SK-N-SH treated with all-trans-retinoic acid at 6 μM for 48 hours (cell line): ENCODE measurements around the gene SPATS2.
"Not testable (repeated sequence)": the region's sequence is repeated elsewhere in the genome, so short reads cannot be mapped to it uniquely, and the experiment has no call there.

Source experiments
- ATAC-seq: fragments of 200-7000 bp; cut with Tn5 transposase; 3 replicates; pipeline ENCODE4 v1.9.1; 2020; ENCODE audit warnings: mild to moderate bottlenecking, moderate library complexity
- ARNTL ChIP-seq: fragments of 450-650 bp; formaldehyde crosslinking; IDR thresholded peaks from 2 replicates; pipeline ENCODE4 v1.5.0; 2020; ENCODE audit warnings: low read depth, mild to moderate bottlenecking, moderate library complexity, borderline replicate concordance
- BACH2 ChIP-seq: fragments of 250-450 bp; sonication (Bioruptor Pico); IDR thresholded peaks from 2 replicates; pipeline ENCODE4 v1.9.0; 2021; ENCODE audit warnings: mild to moderate bottlenecking, borderline replicate concordance
- CSDC2 ChIP-seq: fragments of 250-450 bp; sonication (Bioruptor Pico); IDR thresholded peaks from 2 replicates; pipeline ENCODE4 v1.5.0; 2020; ENCODE audit warnings: mild to moderate bottlenecking, moderate library complexity
- ISL1 ChIP-seq: fragments of 250-450 bp; sonication (Bioruptor Pico); IDR thresholded peaks from 2 replicates; pipeline ENCODE4 v2.1.2; 2022; ENCODE audit warnings: mild to moderate bottlenecking, moderate library complexity
- OSR1 ChIP-seq: fragments of 250-450 bp; sonication (Bioruptor Pico); IDR thresholded peaks from 2 replicates; pipeline ENCODE4 v1.8.0; 2022; ENCODE audit warnings: moderate library complexity, mild to moderate bottlenecking, inconsistent platforms
- PATZ1 ChIP-seq: fragments of 250-450 bp; sonication (Bioruptor Pico); IDR thresholded peaks from 2 replicates; pipeline ENCODE4 v1.8.0; 2020; ENCODE audit warnings: mild to moderate bottlenecking, moderate library complexity, borderline replicate concordance
- PPARA ChIP-seq: fragments of 250-450 bp; sonication (Bioruptor Pico); IDR thresholded peaks from 2 replicates; pipeline ENCODE4 v1.5.0; 2020; ENCODE audit warnings: mild to moderate bottlenecking, borderline replicate concordance
- RARB ChIP-seq: fragments of 250-450 bp; sonication (Bioruptor Pico); IDR thresholded peaks from 2 replicates; pipeline ENCODE4 v1.8.0; 2021; ENCODE audit warnings: mild to moderate bottlenecking, moderate library complexity
- SNAI2 ChIP-seq: fragments of 250-450 bp; sonication (Bioruptor Pico); IDR thresholded peaks from 2 replicates; pipeline ENCODE4 v1.5.0; 2020; ENCODE audit warnings: mild to moderate bottlenecking, moderate library complexity
- TCF4 ChIP-seq: fragments of 250-450 bp; sonication (Bioruptor Pico); IDR thresholded peaks from 2 replicates; pipeline ENCODE4 v1.8.0; 2021; ENCODE audit warnings: mild to moderate bottlenecking, moderate library complexity, borderline replicate concordance
- TOX ChIP-seq: fragments of 250-450 bp; sonication (Bioruptor Pico); IDR thresholded peaks from 2 replicates; pipeline ENCODE4 v1.8.0; 2021; ENCODE audit warnings: mild to moderate bottlenecking, moderate library complexity, borderline replicate concordance
- ZC3H10 ChIP-seq: fragments of 250-450 bp; sonication (Bioruptor Pico); IDR thresholded peaks from 2 replicates; pipeline ENCODE4 v1.5.1; 2021; ENCODE audit warnings: mild to moderate bottlenecking, moderate library complexity
- ZFP30 ChIP-seq: fragments of 450-650 bp; formaldehyde crosslinking; IDR thresholded peaks from 2 replicates; pipeline ENCODE4 v1.5.0; 2022; ENCODE audit warnings: mild to moderate bottlenecking, moderate library complexity
- ZNF565 ChIP-seq: fragments of 450-650 bp; formaldehyde crosslinking; conservative IDR thresholded peaks from 2 replicates; pipeline ENCODE4 v1.5.0; 2020; ENCODE audit warnings: low read depth, mild to moderate bottlenecking, moderate library complexity
- ZNF70 ChIP-seq: fragments of 450-650 bp; formaldehyde crosslinking; IDR thresholded peaks from 2 replicates; pipeline ENCODE4 v1.5.0; 2020; ENCODE audit warnings: mild to moderate bottlenecking, moderate library complexity
- ZNF8 ChIP-seq: fragments of 450-650 bp; formaldehyde crosslinking; IDR thresholded peaks from 2 replicates; pipeline ENCODE4 v1.5.0; 2020; ENCODE audit warnings: mild to moderate bottlenecking, moderate library complexity
- TF ChIP-seq, protein P1 (sequence below): fragments of 250-450 bp; sonication (Bioruptor Pico); IDR thresholded peaks from 2 replicates; pipeline ENCODE4 v1.5.0; 2020; ENCODE audit warnings: mild to moderate bottlenecking, moderate library complexity
- TF ChIP-seq, protein P2 (sequence below): fragments of 250-450 bp; sonication (Bioruptor Pico); IDR thresholded peaks from 2 replicates; pipeline ENCODE4 v1.5.1; 2020; ENCODE audit warnings: low read depth, mild to moderate bottlenecking, moderate library complexity
- TF ChIP-seq, protein P3 (sequence below): fragments of 250-450 bp; sonication (Bioruptor Pico); IDR thresholded peaks from 2 replicates; pipeline ENCODE4 v1.5.1; 2021; ENCODE audit warnings: mild to moderate bottlenecking, moderate library complexity
- TF ChIP-seq, protein P4 (sequence below): fragments of 250-450 bp; sonication (Bioruptor Pico); IDR thresholded peaks from 2 replicates; pipeline ENCODE4 v1.8.0; 2021; ENCODE audit warnings: low read depth, mild to moderate bottlenecking, moderate library complexity, borderline replicate concordance

Gene SPATS2

GRCh38 chr12:49533331-49533730, 166.1 kb downstream of the SPATS2 start:
- TF ChIP-seq TOX (no peak), ZFP30 (no peak), ZNF70 (CRISPR knock-in tag) (no peak), PATZ1 (CRISPR knock-in tag) (no peak), ZNF8 (CRISPR knock-in tag) (no peak), PPARA (CRISPR knock-in tag) (no peak), ARNTL (CRISPR knock-in tag) (no peak), ZNF565 (no peak), CSDC2 (no peak), TCF4 (CRISPR knock-in tag) (no peak), SNAI2 (CRISPR knock-in tag) (no peak), OSR1 (CRISPR knock-in tag) (no peak), ZC3H10 (CRISPR knock-in tag) (no peak), RARB (CRISPR knock-in tag) (no peak), ISL1 (CRISPR knock-in tag) (no peak)
- TF ChIP-seq, protein P1, sequence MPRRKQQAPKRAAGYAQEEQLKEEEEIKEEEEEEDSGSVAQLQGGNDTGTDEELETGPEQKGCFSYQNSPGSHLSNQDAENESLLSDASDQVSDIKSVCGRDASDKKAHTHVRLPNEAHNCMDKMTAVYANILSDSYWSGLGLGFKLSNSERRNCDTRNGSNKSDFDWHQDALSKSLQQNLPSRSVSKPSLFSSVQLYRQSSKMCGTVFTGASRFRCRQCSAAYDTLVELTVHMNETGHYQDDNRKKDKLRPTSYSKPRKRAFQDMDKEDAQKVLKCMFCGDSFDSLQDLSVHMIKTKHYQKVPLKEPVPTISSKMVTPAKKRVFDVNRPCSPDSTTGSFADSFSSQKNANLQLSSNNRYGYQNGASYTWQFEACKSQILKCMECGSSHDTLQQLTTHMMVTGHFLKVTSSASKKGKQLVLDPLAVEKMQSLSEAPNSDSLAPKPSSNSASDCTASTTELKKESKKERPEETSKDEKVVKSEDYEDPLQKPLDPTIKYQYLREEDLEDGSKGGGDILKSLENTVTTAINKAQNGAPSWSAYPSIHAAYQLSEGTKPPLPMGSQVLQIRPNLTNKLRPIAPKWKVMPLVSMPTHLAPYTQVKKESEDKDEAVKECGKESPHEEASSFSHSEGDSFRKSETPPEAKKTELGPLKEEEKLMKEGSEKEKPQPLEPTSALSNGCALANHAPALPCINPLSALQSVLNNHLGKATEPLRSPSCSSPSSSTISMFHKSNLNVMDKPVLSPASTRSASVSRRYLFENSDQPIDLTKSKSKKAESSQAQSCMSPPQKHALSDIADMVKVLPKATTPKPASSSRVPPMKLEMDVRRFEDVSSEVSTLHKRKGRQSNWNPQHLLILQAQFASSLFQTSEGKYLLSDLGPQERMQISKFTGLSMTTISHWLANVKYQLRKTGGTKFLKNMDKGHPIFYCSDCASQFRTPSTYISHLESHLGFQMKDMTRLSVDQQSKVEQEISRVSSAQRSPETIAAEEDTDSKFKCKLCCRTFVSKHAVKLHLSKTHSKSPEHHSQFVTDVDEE (CRISPR knock-in tag), result no peak
- TF ChIP-seq, protein P2, sequence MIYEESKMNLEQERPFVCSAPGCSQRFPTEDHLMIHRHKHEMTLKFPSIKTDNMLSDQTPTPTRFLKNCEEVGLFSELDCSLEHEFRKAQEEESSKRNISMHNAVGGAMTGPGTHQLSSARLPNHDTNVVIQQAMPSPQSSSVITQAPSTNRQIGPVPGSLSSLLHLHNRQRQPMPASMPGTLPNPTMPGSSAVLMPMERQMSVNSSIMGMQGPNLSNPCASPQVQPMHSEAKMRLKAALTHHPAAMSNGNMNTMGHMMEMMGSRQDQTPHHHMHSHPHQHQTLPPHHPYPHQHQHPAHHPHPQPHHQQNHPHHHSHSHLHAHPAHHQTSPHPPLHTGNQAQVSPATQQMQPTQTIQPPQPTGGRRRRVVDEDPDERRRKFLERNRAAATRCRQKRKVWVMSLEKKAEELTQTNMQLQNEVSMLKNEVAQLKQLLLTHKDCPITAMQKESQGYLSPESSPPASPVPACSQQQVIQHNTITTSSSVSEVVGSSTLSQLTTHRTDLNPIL (CRISPR knock-in tag), result no peak
- TF ChIP-seq, protein P3, sequence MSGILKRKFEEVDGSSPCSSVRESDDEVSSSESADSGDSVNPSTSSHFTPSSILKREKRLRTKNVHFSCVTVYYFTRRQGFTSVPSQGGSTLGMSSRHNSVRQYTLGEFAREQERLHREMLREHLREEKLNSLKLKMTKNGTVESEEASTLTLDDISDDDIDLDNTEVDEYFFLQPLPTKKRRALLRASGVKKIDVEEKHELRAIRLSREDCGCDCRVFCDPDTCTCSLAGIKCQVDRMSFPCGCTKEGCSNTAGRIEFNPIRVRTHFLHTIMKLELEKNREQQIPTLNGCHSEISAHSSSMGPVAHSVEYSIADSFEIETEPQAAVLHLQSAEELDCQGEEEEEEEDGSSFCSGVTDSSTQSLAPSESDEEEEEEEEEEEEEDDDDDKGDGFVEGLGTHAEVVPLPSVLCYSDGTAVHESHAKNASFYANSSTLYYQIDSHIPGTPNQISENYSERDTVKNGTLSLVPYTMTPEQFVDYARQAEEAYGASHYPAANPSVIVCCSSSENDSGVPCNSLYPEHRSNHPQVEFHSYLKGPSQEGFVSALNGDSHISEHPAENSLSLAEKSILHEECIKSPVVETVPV (CRISPR knock-in tag), result no peak
- TF ChIP-seq, protein P4, sequence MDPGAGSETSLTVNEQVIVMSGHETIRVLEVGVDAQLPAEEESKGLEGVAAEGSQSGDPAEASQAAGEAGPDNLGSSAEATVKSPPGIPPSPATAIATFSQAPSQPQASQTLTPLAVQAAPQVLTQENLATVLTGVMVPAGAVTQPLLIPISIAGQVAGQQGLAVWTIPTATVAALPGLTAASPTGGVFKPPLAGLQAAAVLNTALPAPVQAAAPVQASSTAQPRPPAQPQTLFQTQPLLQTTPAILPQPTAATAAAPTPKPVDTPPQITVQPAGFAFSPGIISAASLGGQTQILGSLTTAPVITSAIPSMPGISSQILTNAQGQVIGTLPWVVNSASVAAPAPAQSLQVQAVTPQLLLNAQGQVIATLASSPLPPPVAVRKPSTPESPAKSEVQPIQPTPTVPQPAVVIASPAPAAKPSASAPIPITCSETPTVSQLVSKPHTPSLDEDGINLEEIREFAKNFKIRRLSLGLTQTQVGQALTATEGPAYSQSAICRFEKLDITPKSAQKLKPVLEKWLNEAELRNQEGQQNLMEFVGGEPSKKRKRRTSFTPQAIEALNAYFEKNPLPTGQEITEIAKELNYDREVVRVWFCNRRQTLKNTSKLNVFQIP (CRISPR knock-in tag), result no peak
- ATAC-seq, result no peak

GRCh38 chr12:49534122-49534521, 166.9 kb downstream of the SPATS2 start:
- ATAC-seq, result not testable (repeated sequence)

DNA sequence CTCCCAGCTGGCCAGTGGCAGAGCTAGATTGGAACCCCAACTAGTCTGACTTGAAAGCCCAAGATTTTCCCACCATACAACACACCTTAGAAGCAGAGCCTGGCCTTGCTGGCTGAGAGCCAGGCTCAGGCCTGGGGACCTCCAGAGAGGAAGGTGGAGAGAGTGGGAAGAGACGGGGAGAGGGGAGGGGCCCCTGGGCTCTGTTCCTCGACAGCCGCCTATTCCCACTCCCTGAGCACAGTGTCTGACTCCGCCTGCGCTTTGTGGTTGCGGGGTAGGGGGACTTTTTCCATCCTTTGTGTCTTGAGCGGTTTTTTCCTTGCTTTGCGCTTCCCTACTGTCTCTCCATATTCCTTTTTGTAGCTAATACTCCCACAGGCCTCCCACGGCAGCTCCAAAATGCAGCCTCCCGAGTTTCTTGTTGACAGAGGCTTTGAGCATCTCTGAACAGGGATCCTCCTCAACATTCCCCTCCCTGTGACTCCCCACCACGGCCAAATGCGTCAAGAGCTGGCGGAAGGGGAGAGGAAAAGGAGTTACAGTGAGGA, 167.5 kb downstream of the SPATS2 start:
- no peak for ATAC-seq

DNA sequence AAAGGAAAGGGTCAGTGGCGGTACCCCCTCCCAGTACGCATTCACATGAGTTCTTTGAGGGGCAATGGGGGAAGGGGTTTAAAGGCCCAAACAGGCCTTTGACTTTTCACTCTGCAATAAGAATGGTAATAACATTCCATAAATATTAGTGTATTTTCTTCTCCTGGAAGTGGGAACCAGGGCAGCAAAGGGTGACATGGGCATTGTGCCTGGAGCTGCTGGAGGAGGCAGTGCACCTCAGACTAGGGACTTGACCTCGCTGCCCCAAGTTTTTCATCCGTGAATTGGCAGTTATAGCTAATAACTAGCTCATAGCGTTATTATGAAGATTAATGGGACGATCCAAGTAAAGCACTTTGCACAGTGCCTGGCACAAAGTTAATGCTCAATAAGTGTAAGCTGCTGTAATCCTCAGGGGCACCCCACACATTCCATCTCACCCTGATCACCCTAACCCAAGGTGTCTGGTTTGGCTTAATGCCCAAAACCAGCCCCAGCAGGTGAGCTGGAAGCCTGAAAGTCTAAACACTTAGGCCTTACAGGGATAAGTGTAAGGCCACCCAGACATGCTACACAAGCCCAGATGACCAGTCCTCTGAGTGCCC, 168.8 kb downstream of the SPATS2 start:
- TF ChIP-seq ISL1 (CRISPR knock-in tag) (no peak), CSDC2 (no peak), TCF4 (CRISPR knock-in tag) (no peak), ZNF565 (no peak)
- TF ChIP-seq, protein P2 (CRISPR knock-in tag), result no peak
- peak; percentile 11; the same call in 1 of the 3 replicates for ATAC-seq

More for the DNA sequence above, 167.5 kb downstream of the SPATS2 start:
- TF ChIP-seq BACH2 (CRISPR knock-in tag), result no peak
